Stimulated activated CD4-positive, alpha-beta T cell treated with anti-CD3 and anti-CD28 coated beads, Interleukin-2, amount 100 ng/mL, for 4 hours (primary cell): ENCODE data around the gene RTL10.

Experiments used
- DNase-seq: peaks from one replicate; pipeline ENCODE4 v3.0.0-alpha.2; 2020; ENCODE audit warnings: low read depth

The RTL10 gene

DNA sequence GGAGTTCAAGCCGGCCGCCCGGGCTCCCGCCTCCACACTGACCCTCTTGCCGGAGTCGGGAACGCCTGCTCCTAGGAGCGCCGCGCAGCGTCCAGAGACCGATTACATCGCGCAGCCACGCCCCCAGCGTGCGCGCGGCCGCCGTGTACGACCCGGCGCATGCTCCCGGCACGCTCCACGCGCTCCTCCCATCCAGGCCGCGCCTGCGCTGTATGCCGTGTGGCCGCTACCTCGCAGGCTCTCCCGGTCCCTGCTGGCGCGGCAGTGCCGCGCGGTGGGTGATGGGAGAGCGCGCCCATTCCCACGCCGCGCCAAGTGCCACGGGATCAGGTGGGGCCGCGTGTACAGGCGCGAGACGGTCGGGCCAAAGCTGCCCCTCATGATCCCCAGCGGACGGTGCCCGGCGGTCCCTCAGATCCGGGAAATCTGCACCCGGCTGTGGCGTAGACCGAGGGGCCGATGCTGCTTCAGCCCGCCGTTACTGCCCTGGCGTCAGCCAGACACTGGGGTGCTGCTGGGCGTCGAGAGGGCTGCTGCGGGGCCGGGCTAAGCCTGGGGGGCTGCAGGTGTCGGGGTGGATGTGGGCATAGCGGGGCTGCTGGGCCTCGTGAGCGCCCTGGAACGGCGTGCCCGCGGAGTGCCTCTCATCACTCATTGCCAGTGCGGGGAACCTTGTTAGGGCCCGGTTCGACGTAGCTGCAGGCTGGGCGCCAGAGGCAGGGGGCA is at the start of gene RTL10, which contains the start of gene GNB1L:
TSS of gene RTL10 (minus strand) at position 97 of the 726 bp plus-strand sequence. CDS start 2,613 bp downstream, outside the sequence.
TSS of gene GNB1L (minus strand) at position 97 of the 726 bp plus-strand sequence. CDS start 33,519 bp downstream, outside the sequence.
- DNase-seq: peak; percentile 95

- no peak for DNase-seq
These were observed 49.6 kb upstream of the RTL10 start for GRCh38 chr22:19904174-19904856.

DNA sequence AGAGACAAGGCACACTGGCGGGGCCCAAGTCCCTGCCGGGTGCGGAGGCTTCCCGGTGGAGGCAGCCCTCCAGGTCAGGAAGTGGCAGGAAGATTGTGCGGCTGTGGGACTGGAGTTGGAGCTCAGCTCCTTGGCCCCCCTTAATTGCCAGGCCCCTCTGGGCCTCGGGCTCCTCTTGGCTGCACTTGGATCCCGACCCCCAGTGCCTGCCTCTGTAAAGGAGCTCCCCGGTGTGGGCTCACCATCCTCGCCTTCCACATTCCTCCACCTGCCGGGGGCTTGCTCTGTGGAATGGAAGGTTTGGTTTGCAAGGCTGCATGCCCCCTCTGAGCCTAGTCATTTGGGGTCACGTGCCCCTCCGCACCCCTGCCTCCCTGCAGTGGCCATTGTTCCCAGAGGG is 48.8 kb upstream of the RTL10 start:
- DNase-seq: no peak

- no peak for DNase-seq
These were observed 48.4 kb upstream of the RTL10 start for GRCh38 chr22:19903031-19903430.

GRCh38 chr22:19902245-19902715 is 47.6 kb upstream of the RTL10 start:
- DNase-seq: no peak

DNA sequence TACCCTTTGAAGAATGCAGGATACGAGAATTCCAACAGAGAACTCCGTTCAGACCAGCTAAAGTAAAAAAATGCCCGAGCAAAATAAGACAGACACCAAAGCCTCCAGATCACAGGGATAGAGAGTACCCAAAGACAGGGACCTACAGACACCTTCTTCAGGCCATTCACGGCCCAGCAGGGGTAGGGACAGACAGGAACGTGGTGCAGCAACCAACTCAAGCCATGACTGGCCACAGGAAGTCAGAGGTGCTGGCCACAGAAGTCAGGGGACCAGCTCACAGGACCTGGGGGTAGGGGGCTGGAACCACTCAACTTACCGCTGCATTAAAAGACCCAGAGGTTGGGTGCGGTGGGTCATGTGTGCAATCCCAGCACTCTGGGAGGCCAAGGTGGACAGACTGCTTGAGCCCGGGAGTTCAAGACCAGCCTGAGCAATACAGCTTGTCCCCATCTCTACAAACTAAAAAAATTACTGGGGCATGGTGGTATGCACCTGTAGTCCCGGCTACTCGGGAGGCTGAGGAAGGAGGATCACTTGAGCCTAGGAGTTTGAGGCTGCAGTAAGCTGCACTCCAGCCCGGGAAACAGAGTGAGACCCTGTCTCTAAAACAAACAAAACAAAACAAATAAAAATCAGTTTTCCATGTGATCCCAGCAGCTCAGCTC is 47.0 kb upstream of the RTL10 start:
- no peak for DNase-seq

- DNase-seq: no peak
These were observed 46.2 kb upstream of the RTL10 start for GRCh38 chr22:19900707-19901436.

GRCh38 chr22:19898831-19899567 is 44.3 kb upstream of the RTL10 start:
- DNase-seq: no peak

GRCh38 chr22:19898145-19898544 is 43.5 kb upstream of the RTL10 start:
- DNase-seq: no peak

GRCh38 chr22:19897726-19898125 is 43.1 kb upstream of the RTL10 start:
- DNase-seq: no peak

- no peak for DNase-seq
These were observed 42.1 kb upstream of the RTL10 start for GRCh38 chr22:19896665-19897355.

DNA sequence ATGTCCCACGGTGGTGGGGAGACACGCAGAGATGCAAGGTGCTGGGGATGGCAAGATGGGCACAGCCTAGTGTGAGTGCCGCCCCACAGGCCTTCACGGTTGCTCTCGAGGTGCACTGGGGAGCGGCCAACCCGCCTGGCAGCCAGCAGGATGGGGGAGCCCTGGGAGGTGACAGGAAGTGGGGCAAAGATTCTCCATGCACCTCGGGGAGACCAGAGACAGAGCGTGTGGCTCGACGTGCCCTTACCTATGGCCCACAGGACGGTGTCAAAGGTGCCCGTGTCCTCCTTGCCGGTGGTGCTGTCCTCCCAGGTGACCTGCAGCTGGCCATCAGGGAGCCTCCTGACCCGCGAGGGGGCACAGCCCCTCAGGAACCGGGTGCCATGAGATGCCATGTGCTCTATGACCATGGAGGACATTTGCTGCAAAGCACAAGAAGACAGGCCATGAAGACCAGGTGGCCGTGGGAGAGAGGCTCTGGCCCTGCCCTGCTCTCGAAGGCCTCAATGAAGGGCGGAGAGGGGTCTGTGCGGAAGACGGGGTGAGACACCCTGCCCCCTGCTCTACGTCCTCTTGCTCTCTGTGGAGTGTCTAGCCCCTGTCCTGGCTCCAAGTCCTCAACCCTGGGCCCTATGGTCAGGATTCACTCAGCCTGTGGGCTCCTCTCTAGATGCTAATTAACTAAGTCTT is 40.6 kb upstream of the RTL10 start:
- no peak for DNase-seq

GRCh38 chr22:19893363-19893762 is 38.7 kb upstream of the RTL10 start:
- DNase-seq: no peak

DNA sequence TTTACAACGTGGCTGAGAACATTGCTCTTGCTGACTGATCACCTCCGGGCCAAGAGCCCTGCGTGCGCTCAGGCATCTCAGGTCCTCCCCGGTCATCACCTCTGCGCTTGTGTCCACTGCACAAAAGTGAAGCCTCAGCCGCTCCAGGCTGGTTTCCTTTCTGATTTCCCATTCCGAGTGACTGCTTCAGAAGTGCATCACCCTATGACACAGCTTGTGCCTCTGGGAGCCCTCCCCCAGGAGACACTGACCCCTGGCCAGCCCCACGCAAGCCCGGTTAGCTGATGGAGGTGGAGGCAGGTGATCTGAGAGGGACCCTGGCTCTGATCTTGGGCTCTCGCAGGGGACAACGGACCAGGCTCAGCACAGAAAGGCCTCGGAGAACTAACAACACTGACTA is 38.3 kb upstream of the RTL10 start:
- DNase-seq: no peak

GRCh38 chr22:19892257-19892879 is 37.7 kb upstream of the RTL10 start:
- peak; percentile 38 for DNase-seq

GRCh38 chr22:19891317-19892256 is 36.9 kb upstream of the RTL10 start:
- DNase-seq: peak; percentile 88

DNA sequence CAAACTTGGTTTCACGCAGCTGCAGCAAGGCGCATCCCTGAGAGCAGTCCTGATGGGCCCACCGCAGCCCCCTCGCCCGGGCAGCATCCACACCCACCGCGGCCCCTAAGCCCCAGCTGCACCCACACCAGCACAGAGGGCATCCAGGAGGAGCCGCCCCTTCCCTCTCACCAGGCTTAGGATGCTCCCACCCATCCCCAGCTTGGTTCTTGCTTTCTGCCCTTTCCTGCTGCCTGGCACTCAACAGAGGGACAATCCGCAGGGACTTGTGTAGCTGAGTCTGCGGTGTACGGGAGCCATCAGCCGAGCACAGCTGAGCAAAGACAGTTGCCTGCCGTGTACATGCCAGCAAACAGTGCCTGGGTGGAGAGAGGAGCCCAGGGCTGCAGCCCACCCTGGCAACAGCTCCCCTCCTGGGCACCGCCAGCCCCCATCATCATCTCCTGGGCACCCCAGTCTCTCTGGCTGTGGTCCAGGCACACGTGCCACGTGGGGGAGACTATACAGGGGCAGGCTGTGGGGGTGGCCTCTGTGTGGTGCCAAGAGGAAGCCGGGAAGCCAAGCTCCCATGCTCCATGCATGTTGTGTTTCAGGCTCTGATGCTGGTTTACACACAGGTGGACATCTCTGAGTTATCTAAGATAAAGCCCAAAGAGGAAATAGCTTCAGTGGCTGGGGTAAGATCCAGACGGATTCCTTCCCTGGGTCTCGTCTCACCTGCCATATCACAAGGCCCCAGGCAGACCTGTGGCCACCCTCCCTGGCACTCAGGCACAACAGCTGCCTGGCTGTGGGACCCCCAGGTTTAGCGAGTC is 36.0 kb upstream of the RTL10 start:
- DNase-seq: no peak

- peak; percentile 29 for DNase-seq
These were observed 35.3 kb upstream of the RTL10 start for GRCh38 chr22:19889951-19890350.
